Measurements from ENCODE around the gene MFNG.

DNA sequence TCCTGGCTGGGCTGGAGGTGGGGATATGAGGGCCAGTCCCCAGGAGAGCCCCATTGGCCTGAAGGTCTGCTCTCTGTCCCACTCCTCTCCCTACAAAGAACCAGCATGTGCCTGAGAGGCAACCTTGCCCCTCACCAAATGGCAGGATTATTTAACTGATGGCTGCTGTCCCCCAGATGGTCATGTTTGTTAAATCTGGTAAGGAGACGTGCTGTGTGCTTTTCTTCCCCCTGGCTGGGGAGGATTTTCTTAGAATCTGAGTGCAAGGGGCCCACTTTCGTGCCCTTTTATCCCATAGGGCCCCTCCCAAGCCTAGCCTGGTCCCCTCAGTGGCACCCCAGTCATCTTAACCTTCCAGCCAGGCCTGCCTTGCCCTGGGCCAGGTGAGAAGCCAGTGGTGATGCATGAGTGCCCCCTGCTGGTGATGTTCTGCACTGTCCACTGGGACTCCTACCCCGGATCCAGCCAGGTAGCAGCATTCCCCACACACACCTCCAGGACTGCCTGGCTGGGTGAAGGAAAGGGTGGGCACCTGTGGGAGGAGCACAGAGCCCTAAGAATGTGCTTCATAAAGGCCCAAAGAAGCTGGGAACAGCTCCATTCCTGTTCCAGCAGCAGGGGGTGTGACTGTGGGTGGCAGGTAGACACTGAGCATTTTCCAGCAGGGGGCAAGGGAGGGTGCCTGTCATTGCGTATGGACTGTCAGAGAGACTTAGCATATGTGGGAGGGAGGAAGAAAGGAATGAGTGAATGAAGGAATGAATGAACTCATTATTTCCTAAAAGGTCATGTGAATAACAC is 28.9 kb downstream of the MFNG start:
- TF ChIP-seq, protein P1, sequence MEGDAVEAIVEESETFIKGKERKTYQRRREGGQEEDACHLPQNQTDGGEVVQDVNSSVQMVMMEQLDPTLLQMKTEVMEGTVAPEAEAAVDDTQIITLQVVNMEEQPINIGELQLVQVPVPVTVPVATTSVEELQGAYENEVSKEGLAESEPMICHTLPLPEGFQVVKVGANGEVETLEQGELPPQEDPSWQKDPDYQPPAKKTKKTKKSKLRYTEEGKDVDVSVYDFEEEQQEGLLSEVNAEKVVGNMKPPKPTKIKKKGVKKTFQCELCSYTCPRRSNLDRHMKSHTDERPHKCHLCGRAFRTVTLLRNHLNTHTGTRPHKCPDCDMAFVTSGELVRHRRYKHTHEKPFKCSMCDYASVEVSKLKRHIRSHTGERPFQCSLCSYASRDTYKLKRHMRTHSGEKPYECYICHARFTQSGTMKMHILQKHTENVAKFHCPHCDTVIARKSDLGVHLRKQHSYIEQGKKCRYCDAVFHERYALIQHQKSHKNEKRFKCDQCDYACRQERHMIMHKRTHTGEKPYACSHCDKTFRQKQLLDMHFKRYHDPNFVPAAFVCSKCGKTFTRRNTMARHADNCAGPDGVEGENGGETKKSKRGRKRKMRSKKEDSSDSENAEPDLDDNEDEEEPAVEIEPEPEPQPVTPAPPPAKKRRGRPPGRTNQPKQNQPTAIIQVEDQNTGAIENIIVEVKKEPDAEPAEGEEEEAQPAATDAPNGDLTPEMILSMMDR (IDR thresholded peaks at IDR 0.05), result peak in 5 of 6 experiments; percentile 41 to 69 (median 53)
- TF ChIP-seq POLR2A (IDR thresholded peaks at IDR 0.05), result no peak

All from thyroid gland (tissue), 4 donors.